Adrenal gland (tissue), 12 donors: ENCODE results near the gene CDK14. TPM values are rescaled to one million over a fixed set of nuclear protein-coding genes. Genes with fewer than 3 reads are reported as not detected.

Source experiments
- DNase-seq, 7 donors: peaks; one replicate each; pipeline ENCODE4 v3.0.0-alpha.2; 2019 to 2020
- H3K27ac ChIP-seq, 5 donors: fragments of 200-600 bp; sonication (generic) in 4 of 5; 1 replicate in 3 of 5; 2 replicates in 2 of 5; pipeline versions ENCODE4 v1.5.1 to v1.8.0; 2016 to 2020; ENCODE audit warnings: mild to moderate bottlenecking in 1 of 5
- H3K27me3 ChIP-seq: fragments of 200-600 bp; 2 replicates; pipeline ENCODE4 v1.8.0; 2021
- H3K36me3 ChIP-seq, 2 donors: fragments of 200-600 bp; replicated peaks in 1 of 2; 1 replicate in 1 of 2; 2 replicates in 1 of 2; pipeline versions ENCODE4 v1.5.1 to v1.8.0; 2018 to 2022
- H3K4me1 ChIP-seq, 2 donors: fragments of 200-600 bp; replicated peaks in 1 of 2; 1 replicate in 1 of 2; 2 replicates in 1 of 2; pipeline versions ENCODE4 v1.5.1 to v1.8.0; 2018 to 2021
- H3K4me3 ChIP-seq, 4 donors: fragments of 200-600 bp; sonication (generic) in 3 of 4; one replicate each; pipeline ENCODE4 v1.5.1; 2016 to 2018
- H3K9me3 ChIP-seq, 3 donors: fragments of 200-600 bp; sonication (generic) in 1 of 3; replicated peaks in 1 of 3; 1 replicate in 2 of 3; 2 replicates in 1 of 3; pipeline versions ENCODE4 v1.5.1 to v1.8.0; 2016 to 2021
- POLR2A ChIP-seq, 2 donors: fragments of 450-650 bp; IDR thresholded peaks; one replicate each; pipeline ENCODE4 v1.6.1; 2017; ENCODE audit warnings: antibody characterized with exemption in 2 of 2, mild to moderate bottlenecking in 2 of 2, moderate library complexity in 1 of 2
- WGBS, 4 donors: extraction: QIAGEN DNeasy Blood & Tissue Kit in 2 of 4; methylation state at CpG; one replicate each; pipeline versions ENCODE4 v1.1.5 to v1.1.7; 2013 to 2017; 5-methylcytosine and 5-hydroxymethylcytosine counted together
- intact Hi-C, 2 donors: fragments of 100-400 bp; cut with DNase I; formaldehyde crosslinking; loops; one replicate each; pipeline versions ENCODE4 v1.14.1 to v1.15.0; 2022 to 2023
- polyA plus RNA-seq, 3 donors: library from polyadenylated mRNA; stranded (reverse); fragments of 200-250 nt in 2 of 3; fragments of 350-450 nt in 1 of 3; fragmentation: Illumina TruSeq in 1 of 3; extraction: RNeasy Lipid Tissue Mini Kit (QIAGEN cat#74804) in 1 of 3; gene quantifications; one replicate each; pipeline ENCODE4 v1.2.3, GENCODE V29; 2013 to 2014
- total RNA-seq, 9 donors: library from RNA; depleted of rRNA in 4 of 9; stranded (reverse); fragments of >200 nt in 4 of 9; fragments of 120-200 nt in 1 of 9; fragmentation: NEBNext Ultra II Directional in 1 of 9; extraction: Animal tissue kit (Norgen Biotek cat#: 25700) in 1 of 9; gene quantifications; one replicate each; pipeline versions ENCODE4 v1.1.0 to v1.2.4, GENCODE V29; 2013 to 2023
- TF ChIP-seq, protein P1 (sequence below), 6 experiments: fragments of 450-650 bp in 4 of 6; fragments of 200-600 bp in 2 of 6; sonication (generic) in 1 of 6; IDR thresholded peaks; 1 replicate in 5 of 6; 2 replicates in 1 of 6; pipeline versions ENCODE4 v1.5.1 to v1.8.0; 2016 to 2021; ENCODE audit warnings: antibody characterized with exemption in 6 of 6, mild to moderate bottlenecking in 2 of 6, moderate library complexity in 1 of 6
- donor health status: healthy with polysubstance abuse.
- donor health status: Bipolar disorder and iron deficiency.
- donor health status: DM: yes; HTN: yes; CAD: no.
- donor health status: DM: no; HTN: no; CAD: no.
- donor health status: DM: no; HTN: no; CAD: no.
- donor health status: DM: yes; HTN: yes; CAD: no.

Gene CDK14
- total and polyA plus RNA-seq, 12 donors, result 1.9 to 14.5 (median 7.6) TPM

DNA sequence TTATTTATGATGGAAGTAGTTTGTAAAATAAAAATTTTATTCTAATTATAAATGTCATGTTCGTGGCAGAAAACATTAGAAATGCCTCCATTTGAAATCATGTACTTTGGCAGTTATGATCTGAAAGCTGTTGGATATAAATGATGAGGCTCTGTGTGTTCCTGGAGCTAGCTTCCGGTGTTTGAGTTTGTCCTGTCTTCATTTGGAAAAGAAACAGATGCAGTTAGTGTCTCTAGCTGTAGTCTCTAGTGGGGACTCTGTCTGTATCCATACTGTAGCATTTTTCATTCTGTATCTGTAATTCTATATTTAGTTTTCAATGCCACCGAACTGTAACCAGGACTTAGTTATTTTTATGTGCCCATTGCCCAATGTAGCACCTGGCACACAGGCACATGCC lies 471.1 kb downstream of the CDK14 start:
- no peaks in the 10 kb centered on the region for H3K4me1 ChIP-seq
- no peaks in the 10 kb centered on the region for H3K27me3 ChIP-seq
- WGBS, 4 donors, result 60 to 72% (median 63%) methylated on average over 3 of the region's 3 CpGs
- no peak overlapping the region for H3K27ac ChIP-seq
- intact Hi-C loops, result no loop called here
- H3K4me3 ChIP-seq, result no peak overlapping the region
- no peaks in the 10 kb centered on the region for H3K36me3 ChIP-seq
- no peak for DNase-seq
- no peaks in the 10 kb centered on the region for H3K9me3 ChIP-seq
- TF ChIP-seq POLR2A (IDR thresholded peaks at IDR 0.05), result no peak
- TF ChIP-seq, protein P1, sequence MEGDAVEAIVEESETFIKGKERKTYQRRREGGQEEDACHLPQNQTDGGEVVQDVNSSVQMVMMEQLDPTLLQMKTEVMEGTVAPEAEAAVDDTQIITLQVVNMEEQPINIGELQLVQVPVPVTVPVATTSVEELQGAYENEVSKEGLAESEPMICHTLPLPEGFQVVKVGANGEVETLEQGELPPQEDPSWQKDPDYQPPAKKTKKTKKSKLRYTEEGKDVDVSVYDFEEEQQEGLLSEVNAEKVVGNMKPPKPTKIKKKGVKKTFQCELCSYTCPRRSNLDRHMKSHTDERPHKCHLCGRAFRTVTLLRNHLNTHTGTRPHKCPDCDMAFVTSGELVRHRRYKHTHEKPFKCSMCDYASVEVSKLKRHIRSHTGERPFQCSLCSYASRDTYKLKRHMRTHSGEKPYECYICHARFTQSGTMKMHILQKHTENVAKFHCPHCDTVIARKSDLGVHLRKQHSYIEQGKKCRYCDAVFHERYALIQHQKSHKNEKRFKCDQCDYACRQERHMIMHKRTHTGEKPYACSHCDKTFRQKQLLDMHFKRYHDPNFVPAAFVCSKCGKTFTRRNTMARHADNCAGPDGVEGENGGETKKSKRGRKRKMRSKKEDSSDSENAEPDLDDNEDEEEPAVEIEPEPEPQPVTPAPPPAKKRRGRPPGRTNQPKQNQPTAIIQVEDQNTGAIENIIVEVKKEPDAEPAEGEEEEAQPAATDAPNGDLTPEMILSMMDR (IDR thresholded peaks at IDR 0.05), result no peak

DNA sequence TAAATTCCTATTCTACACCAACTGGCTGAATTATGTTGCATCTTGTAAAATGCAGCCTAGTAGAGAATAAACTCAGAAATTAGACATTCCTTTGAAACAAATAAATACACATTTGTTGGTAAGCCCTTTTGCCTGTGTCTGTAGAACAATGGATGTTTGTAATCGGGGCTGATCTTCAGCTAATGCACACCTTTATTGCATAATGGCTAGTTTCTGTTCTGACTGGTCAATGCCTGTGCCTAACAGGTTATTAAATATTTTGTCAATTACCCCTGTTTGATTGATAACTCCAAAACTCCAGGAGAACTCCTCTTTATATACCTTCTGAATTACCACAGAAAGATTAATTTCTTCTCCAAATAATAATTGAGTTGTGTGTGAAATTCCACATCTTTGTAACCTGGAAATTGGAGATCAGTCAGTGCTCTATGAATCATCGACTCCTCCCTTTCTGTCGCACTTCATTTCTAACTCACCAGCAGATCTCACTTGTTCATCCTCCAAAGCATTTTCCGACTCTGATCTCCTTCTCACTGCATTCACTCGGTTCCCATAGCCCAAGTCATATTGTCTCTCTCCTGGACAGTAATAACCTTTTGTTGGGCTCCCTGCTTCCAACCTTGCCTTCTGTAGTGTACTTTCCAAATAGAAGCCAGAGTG lies 472.1 kb downstream of the CDK14 start:
- no peak overlapping the region for H3K27ac ChIP-seq
- H3K4me3 ChIP-seq, result no peak overlapping the region
- no peaks in the 10 kb centered on the region for H3K27me3 ChIP-seq
- no peaks in the 10 kb centered on the region for H3K36me3 ChIP-seq
- no peak for DNase-seq
- WGBS, 4 donors, result 86 to 96% (median 92%) methylated on average over 5 of the region's 5 CpGs
- no peaks in the 10 kb centered on the region for H3K9me3 ChIP-seq
- H3K4me1 ChIP-seq, result no peaks in the 10 kb centered on the region
- TF ChIP-seq, protein P1 (IDR thresholded peaks at IDR 0.05), result no peak
- TF ChIP-seq POLR2A (IDR thresholded peaks at IDR 0.05), result no peak
- intact Hi-C loops, result no loop called here

DNA sequence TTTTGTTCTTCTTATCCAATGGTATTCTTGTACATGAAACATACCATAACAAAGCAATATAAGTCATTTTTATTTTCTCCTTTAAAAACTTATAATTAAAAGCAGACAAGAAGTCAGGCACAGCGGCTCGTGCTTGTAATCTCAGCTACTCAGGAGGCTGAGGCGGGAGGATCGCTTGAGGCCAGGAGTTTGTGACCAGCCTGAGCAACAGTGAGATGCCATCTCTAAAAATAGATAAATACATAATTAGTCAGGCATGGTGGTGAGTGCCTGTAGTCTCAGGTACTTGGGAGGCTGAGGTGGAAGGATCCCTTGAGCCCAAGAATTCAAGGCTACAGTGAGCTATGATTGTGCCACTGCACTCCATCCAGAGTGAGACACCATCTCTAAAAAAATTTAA lies 473.0 kb downstream of the CDK14 start:
- Histone ChIP-seq H3K27ac (no peak overlapping the region), H3K9me3 (no peaks in the 10 kb centered on the region), H3K4me3 (no peak overlapping the region), H3K4me1 (no peaks in the 10 kb centered on the region), H3K27me3 (no peaks in the 10 kb centered on the region), H3K36me3 (no peaks in the 10 kb centered on the region)
- TF ChIP-seq, protein P1 (IDR thresholded peaks at IDR 0.05), result no peak
- TF ChIP-seq POLR2A (IDR thresholded peaks at IDR 0.05), result no peak
- intact Hi-C loops, result no loop called here
- DNase-seq, result no peak
- 94 to 100% (median 96%) methylated on average over 4 of the region's 4 CpGs for WGBS, 4 donors

DNA sequence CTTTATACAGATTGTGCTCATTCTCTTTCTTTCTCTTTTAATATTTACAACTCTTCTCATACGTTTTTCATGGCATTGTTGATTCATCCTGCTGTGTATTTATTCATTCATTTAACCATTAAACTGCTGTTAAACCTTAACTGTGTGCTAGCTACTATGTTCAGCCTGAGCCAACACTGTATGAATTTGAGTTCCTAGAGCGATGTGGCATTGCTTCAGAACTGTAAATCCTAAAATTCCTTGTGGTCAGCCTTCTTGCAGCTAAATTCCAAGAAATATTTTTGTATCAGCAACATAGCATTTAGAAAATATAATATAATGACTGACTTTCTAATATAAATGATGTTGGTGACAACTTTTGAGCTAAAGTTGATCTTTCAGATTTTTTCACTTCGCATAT lies 483.4 kb downstream of the CDK14 start:
- Histone ChIP-seq H3K4me3 (no peak overlapping the region), H3K27ac (no peak overlapping the region), H3K36me3 (no peaks in the 10 kb centered on the region), H3K4me1 (no peaks in the 10 kb centered on the region), H3K9me3 (no peaks in the 10 kb centered on the region), H3K27me3 (no peaks in the 10 kb centered on the region)
- DNase-seq, result no peak
- WGBS, 4 donors, result 58 to 68% (median 63%) methylated on average over 3 of the region's 3 CpGs
- TF ChIP-seq, protein P1 (IDR thresholded peaks at IDR 0.05), result no peak
- TF ChIP-seq POLR2A (IDR thresholded peaks at IDR 0.05), result no peak
- intact Hi-C loops, result no loop called here
